Stimulated activated CD8-positive, alpha-beta memory T cell treated with anti-CD3 and anti-CD28 coated beads, Interleukin-15, amount 100 ng/mL, for 4 hours (primary cell): ENCODE results near the gene C11orf87.

Source experiments
- DNase-seq, 2 donors: peaks; one replicate each; pipeline ENCODE4 v3.0.0-alpha.2; 2020; ENCODE audit warnings: low read depth in 2 of 2

C11orf87 gene

DNA sequence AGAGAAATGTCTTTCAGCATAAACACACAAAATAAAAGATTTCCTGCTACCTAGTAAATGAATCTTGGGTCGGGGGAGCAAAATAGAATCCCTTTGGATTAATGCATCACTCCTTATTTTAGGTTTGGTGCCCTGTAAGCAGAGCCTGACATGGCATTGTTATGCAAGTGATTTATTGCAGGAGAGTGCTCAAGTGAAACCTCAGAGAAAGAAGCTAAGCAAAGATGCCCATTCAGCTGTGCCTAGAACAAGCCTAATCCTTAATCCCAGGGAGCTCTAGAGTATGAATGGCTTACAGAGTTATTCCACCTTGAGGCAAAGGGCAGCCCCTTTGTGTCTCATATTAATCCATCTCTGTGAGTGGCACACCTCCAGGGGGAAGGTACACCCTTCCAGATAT, 21.1 kb downstream of the C11orf87 start:
- no peak for DNase-seq

DNA sequence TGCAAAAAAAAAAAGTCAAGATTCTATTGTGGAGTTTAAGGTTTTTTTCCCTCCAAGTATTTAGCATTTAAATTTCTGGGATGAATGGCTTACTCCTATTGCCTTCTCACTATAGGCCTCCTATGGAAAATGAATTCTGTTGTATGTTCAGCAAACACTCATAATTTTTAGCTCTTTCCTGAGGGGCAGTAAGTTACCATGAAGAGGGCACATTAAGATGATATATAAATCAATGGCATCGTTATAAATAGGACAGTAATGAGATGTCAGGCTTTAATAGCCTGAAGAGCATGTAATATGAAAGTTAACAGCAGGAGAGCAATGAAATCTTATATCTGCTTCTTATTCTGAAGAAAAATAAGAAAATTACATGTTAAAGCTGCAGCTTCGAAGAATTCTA, 32.9 kb downstream of the C11orf87 start:
- no peak for DNase-seq
